ENCODE measurements around the gene USP51.
"Not testable (repeated sequence)": the region's sequence is repeated elsewhere in the genome, so short reads cannot be mapped to it uniquely, and the experiment has no call there.

Gene USP51

DNA sequence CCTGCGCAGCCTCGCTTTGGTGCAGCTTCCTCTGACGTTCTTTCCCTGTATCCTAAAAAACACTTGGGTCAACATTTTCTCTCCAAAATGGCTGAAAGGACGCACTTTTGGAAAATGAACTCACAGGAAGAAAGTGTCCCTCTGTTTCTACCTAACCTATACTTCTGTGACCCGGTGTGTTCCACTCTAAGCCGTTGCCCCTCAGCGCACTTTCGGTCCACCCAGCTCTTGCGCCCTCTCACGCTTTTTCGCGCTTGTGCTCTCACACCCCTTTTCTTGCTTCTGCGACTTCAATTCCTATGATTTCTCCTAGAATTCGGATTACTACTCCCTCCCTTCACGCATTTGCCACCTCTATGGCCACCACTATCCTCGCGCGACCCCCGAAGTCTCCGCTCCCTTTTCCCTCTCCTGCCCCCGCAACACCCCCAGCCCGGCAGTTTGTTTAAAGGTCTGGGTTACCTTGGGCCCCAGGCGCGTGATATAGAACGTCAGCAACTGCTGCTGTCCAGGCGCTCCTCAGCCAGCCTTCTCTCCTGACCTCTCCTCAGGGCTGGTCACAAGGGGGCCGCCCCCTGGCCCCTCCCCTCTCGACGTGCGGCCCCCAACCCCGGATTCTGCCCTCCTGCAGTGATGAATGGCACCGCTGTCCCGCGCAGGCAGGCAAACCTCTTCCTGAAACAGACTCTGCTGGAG is at the start of gene USP51:
USP51 (minus strand) TSS at position 535 of the 696 bp plus-strand sequence. CDS start 909 bp downstream, outside the sequence.
- peak; percentile 14 for DNase-seq (ENCODE audit: low read depth)

- DNase-seq (ENCODE audit: low read depth), result peak; percentile 1
Measured at GRCh38 chrX:55524487-55524886, 34.8 kb upstream of the USP51 start.

GRCh38 chrX:55523356-55523755 is 33.7 kb upstream of the USP51 start:
- no peak for DNase-seq (ENCODE audit: low read depth)

DNA sequence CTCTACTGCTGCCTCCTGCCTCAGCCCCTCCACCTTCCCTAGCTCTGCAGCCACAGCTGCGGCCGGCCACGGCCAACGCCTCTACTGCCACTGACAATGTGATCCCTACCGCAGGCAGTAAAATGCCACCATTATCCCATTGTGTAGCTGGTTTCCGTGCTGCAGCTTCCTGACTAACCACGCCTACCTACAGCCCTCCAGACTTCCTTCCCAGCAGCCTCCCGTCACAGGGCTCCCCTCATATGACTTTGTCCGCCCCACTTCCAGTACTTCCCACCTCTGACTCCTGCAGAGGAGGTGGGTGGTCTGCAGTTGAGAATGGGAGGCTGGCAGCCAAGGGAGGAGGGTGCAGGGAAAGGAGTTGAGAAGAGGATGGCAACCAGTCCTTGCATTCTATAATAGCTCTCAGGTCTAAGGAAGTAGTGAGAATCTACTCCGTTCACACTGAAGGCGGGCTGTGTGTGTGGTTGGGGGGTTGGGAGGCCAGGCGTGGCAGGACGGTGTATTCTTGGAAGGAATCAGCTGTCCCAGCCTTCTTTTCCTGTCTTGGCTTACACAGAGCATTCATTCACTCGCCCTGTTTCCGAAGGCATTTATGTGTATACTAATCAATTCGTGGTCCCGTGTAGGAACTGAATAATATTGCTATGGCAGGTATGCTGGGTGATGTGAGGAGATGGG is 33.1 kb upstream of the USP51 start:
- DNase-seq (ENCODE audit: low read depth), result no peak

GRCh38 chrX:55521687-55522086 is 32.0 kb upstream of the USP51 start:
- DNase-seq (ENCODE audit: low read depth), result no peak

DNA sequence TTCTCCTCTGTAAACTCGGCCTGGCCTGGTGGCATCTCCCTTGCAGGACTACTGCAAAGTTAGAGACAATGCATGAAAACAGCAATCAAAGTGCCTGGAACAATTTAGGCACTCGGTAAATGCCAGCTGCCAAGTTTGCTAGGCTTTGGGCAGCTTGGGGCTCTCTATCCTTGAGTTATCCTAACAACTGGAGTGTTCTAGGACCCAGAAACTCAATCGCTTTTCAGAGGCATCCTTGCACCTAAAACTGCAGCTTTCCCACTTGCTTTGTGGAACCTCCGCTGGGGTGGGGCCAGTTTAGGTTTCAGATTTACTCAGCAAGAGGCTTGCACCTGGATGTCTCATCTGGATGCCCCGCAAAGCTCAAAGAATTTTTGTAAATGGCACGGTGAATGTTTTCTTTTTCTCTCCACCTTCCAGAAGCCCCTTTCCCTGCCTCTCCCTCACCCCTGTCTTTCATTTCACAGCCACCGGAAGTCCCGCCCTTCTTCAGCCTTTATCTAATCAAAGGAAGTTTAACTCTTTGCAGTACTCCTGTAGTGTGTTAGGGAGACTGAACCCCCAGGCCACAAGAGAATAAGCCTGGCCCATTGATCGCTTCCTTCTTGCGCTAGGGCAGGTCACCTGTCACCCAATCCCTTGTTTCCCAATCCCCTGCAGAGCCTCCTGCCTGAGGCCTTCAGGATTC is 27.3 kb upstream of the USP51 start:
- not testable (repeated sequence) for DNase-seq (ENCODE audit: low read depth)

DNA sequence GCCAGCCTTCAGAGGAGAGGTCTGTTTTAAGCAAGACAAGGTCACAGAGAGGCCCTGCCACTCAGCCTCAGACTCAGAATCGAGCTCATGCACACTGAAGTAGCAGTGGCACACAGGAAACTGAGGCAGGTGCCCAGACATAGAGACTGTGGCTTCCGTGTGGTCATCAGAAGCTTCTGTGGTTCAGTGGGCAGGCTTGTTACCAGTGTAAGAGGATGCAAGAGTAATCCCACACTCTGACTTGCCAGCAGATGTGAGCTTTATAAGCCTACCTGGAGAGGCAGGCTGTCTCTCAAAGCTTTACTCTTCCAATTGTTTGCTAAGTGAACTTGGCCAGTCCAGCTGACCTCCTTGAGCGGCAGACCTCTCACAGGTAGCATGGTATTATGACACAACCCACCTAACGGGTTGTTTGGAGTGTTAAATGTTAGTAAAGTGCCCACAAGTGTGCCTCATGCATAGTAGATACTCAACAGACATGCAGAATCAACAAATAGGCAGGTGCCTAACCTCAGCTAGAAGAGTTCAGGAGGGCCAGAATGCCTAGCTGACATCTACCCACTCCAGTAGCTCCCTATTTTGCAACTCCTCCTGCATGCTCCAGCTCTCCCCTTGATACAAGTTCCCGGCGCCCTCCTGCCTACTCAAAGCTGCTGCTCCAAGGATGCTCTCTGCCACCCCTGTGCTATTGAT is 23.5 kb upstream of the USP51 start:
- DNase-seq (ENCODE audit: low read depth), result not testable (repeated sequence)

- DNase-seq (ENCODE audit: low read depth), result not testable (repeated sequence)
Measured at GRCh38 chrX:55508410-55509152, 18.9 kb upstream of the USP51 start.

- not testable (repeated sequence) for DNase-seq (ENCODE audit: low read depth)
Measured at GRCh38 chrX:55507699-55508098, 18.1 kb upstream of the USP51 start.

DNA sequence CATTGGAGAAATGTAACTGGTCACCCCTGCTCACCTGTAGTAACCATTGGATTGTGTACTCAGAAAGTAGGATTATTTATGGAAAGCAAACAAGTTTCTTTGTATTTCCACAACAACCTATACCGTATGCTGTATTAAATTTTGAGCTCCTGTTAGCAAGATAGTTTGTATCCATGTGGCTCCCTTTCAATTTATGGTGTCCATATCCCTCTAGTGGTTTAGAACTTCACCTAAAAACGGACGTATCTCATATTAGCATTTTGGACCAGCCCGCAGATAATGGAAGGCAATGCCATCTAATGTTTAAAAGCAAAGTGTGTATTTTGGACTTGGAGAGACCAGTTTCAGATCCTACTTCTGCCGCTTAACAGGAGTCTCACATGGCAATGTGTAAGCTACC is 17.4 kb upstream of the USP51 start:
- DNase-seq (ENCODE audit: low read depth), result not testable (repeated sequence)

- no peak for DNase-seq (ENCODE audit: low read depth)
Measured at GRCh38 chrX:55490974-55491373, 1.3 kb upstream of the USP51 start.

GRCh38 chrX:55490121-55490520 is 473 bp upstream of the USP51 start:
- no peak for DNase-seq (ENCODE audit: low read depth)

GRCh38 chrX:55488593-55489313 is 895 bp downstream of the USP51 start:
- peak; percentile 67 for DNase-seq (ENCODE audit: low read depth)

GRCh38 chrX:55488006-55488592 is 1.5 kb downstream of the USP51 start:
- no peak for DNase-seq (ENCODE audit: low read depth)

DNA sequence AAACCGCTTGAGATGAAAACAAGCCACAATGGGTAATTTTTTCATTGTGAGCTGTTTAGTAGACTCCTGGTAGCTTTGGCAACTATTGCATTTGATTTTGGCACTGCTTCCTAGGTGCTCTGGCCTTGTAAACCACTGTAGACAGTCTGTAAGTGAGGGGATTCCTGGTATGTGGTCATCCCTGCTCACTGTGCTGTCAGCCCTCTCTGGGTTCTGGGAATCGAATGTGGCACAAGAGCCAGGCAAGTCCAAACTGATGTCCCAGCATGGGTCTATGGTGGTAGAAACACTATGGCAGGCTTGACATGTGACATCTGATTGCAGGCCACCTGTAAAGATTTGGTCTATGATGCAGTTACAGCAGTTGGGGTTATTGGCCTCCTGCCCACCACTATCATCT is 2.5 kb downstream of the USP51 start:
- DNase-seq (ENCODE audit: low read depth), result no peak

- DNase-seq (ENCODE audit: low read depth), result peak; percentile 37
Measured at GRCh38 chrX:55486736-55487135, 2.9 kb downstream of the USP51 start.

DNA sequence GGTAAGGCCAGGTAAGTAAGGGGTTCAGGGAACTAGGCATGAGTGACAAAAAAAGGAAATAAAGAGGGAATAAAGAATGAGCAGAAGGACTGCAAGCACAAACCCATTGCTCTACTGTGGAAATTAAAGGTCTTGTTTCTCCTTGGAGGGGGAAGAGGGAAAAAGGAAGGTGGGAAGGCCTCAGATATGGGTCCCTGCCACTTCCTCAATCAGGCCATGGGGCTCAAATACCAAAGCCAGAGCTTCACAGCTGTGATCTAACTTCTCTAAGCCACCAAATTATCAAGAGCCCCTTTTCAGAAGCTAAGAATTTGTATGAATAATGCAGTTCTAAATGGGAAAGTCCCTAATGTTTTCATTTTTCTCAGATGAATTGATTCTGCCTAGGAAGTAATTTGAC is 4.7 kb downstream of the USP51 start:
- DNase-seq (ENCODE audit: low read depth), result no peak

DNA sequence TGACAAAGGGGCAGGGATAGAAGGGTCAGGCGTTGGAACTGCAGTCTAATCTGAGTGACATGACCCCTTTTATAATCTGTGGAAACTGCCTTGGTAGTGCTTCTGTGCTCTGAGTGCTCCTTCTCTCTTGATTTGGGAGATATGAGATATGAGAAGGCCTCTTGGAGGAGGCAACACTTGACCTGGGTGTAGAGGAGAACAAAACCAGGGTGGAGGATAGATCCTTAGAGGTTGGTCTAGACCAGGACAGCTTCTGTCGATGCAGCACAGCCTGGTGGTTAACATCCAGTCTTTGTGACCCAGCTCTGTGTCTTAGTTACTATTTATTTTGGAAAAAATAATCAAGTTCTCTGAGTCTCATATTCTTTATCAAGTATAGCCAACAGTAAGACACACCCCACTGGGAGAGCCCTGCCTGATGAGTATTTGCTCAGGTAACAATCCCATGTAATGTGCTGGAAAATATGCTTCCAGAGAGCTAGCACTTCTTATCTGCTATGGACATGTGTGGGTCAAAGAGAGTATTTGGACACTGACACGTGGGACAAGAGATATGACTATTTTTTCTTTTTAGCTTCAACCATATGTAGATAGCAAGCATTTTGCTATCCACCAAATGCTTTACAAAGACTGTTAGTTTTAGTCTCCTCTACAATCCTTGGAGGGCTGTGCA is 9.1 kb downstream of the USP51 start:
- DNase-seq (ENCODE audit: low read depth), result no peak

GRCh38 chrX:55479956-55480355 is 9.7 kb downstream of the USP51 start:
- not testable (repeated sequence) for DNase-seq (ENCODE audit: low read depth)

GRCh38 chrX:55465791-55466190 is 23.9 kb downstream of the USP51 start:
- not testable (repeated sequence) for DNase-seq (ENCODE audit: low read depth)
